Epithelial cell of esophagus (primary cell): ENCODE measurements around the gene CHRM4.

Experiments used
- DNase-seq: peaks from one replicate; pipeline ENCODE4 v3.0.0; 2010; ENCODE audit warnings: low read depth
- H3K4me3 ChIP-seq: 2 replicates; pipeline ENCODE4 v1.5.1; 2011; ENCODE audit warnings: mild to moderate bottlenecking, low read length, control low read depth
- CTCF ChIP-seq: IDR thresholded peaks from 2 replicates; pipeline ENCODE4 v1.5.1; 2011; ENCODE audit warnings: low read depth, mild to moderate bottlenecking, low read length, control low read depth, inconsistent platforms; ENCODE audit not compliant: insufficient read depth; ENCODE audit errors: missing control alignments

Gene CHRM4

GRCh38 chr11:46336563-46337180, 54.9 kb downstream of the CHRM4 start:
- DNase-seq, result no peak
- no peak for TF ChIP-seq CTCF
- H3K4me3 ChIP-seq, result no peak overlapping the region

- DNase-seq, result no peak
- no peak for TF ChIP-seq CTCF
- no peak overlapping the region for H3K4me3 ChIP-seq
These were observed 55.5 kb downstream of the CHRM4 start for GRCh38 chr11:46335890-46336562.

- no peak overlapping the region for H3K4me3 ChIP-seq
- DNase-seq, result no peak
- TF ChIP-seq CTCF, result no peak
These were observed 56.3 kb downstream of the CHRM4 start for GRCh38 chr11:46335271-46335670.

GRCh38 chr11:46334211-46334610, 57.4 kb downstream of the CHRM4 start:
- no peak for DNase-seq
- H3K4me3 ChIP-seq, result no peak overlapping the region
- no peak for TF ChIP-seq CTCF
